GM12875 (cell line): ENCODE results near the gene FGL2.
"Not testable (repeated sequence)": the region's sequence is repeated elsewhere in the genome, so short reads cannot be mapped to it uniquely, and the experiment has no call there.

Experiments
- H3K4me3 ChIP-seq: one replicate; pipeline ENCODE4 v1.5.1; 2011; ENCODE audit warnings: low read depth, low read length, control low read depth
- TF ChIP-seq, protein P1 (sequence below): IDR thresholded peaks from 2 replicates; pipeline ENCODE4 v1.5.1; 2011; ENCODE audit warnings: low read depth, mild to moderate bottlenecking, control low read depth, inconsistent platforms, low read length, moderate library complexity, borderline replicate concordance; ENCODE audit not compliant: insufficient read depth

FGL2 gene

DNA sequence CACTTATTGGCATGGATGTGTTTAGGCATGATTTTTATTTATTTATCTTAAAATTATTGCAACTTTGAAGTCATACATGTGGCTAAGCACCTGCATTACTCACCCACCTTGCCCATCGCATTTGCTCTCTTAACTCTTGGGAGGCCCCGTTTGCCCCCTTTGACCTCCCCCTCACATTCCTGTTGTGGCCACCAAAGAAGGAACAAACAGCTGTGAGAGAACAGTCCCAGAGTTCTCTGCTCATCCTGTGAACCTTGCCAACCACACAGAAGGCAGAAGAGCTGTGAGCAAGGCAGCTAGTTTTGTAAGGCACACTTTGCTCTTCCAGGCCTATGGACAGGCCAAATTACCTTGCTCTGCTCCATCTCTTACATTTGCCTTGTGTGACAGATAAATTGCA, 23.6 kb upstream of the FGL2 start:
- TF ChIP-seq, protein P1, sequence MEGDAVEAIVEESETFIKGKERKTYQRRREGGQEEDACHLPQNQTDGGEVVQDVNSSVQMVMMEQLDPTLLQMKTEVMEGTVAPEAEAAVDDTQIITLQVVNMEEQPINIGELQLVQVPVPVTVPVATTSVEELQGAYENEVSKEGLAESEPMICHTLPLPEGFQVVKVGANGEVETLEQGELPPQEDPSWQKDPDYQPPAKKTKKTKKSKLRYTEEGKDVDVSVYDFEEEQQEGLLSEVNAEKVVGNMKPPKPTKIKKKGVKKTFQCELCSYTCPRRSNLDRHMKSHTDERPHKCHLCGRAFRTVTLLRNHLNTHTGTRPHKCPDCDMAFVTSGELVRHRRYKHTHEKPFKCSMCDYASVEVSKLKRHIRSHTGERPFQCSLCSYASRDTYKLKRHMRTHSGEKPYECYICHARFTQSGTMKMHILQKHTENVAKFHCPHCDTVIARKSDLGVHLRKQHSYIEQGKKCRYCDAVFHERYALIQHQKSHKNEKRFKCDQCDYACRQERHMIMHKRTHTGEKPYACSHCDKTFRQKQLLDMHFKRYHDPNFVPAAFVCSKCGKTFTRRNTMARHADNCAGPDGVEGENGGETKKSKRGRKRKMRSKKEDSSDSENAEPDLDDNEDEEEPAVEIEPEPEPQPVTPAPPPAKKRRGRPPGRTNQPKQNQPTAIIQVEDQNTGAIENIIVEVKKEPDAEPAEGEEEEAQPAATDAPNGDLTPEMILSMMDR: no peak
- no peak overlapping the region for H3K4me3 ChIP-seq

DNA sequence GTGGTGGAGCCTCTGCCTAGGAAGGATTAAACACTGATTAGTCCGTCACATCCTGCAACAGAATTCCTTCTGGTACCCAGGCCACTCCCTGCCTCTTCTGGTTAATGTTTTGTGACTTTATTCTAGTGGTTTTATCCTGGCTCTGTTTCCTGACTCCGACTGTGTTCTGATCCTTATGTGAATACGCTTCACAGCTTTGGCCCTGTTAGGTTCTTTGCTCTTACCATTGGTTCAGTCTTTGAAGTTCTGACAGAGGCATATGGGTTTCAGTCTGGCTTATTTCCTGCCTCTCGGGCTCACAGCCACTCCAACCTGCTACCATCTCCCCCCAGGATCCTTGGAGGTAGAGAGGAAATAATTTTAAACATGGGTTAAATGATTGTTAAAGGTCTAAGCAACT, 23.2 kb upstream of the FGL2 start:
- TF ChIP-seq, protein P1: no peak

DNA sequence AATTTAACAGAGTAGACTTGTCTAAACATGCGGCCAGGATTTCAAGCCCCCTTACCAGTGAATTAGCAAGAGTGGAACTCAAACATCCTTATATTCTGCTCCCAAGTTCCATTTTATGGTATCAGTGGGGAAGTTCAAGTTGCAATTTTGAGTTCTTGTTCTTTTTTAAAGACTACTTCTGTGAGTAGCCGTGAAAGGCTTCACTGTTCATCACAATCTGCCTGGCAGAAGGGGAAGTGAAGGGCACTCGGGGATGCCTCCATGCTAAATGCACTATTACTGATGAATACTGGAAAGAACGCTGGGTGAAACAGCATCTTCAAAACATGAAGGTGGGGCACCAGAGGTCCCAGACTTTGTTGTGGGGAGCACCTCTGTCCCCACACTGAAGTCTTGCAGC, 22.4 kb upstream of the FGL2 start:
- TF ChIP-seq, protein P1: no peak

More for the DNA sequence above, 23.2 kb upstream of the FGL2 start:
- no peak overlapping the region for H3K4me3 ChIP-seq

DNA sequence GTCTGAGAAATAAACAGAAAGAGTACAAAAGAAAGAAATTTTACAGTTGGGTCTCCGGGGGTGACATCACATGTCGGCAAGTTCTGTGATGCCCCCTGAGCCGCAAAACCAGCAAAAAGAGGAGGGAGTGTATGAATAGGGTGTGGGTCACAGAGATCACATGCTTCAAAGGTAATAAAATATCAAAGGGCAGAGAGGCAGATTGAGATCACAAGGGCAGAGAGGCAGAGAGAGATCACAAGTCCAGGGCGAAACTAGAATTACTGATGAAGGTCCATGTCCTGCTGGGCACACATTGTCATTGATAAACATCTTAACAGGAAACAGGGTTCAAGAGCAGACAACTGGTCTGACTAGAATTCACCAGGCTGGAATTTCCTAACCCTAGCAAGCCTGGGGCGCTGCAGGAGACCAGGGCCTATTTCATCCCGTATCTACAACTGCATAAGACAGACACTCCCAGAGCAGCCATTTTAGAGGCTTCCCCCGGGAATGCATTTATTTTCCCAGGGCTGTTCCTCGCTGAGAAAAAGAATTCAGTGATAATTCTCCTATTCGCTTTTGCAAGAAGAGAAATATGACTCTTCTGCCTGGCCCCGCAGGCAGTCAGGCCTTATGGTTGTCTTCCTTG, 20.2 kb upstream of the FGL2 start:
- H3K4me3 ChIP-seq: not testable (repeated sequence)

More for the DNA sequence above, 22.4 kb upstream of the FGL2 start:
- no peak overlapping the region for H3K4me3 ChIP-seq

DNA sequence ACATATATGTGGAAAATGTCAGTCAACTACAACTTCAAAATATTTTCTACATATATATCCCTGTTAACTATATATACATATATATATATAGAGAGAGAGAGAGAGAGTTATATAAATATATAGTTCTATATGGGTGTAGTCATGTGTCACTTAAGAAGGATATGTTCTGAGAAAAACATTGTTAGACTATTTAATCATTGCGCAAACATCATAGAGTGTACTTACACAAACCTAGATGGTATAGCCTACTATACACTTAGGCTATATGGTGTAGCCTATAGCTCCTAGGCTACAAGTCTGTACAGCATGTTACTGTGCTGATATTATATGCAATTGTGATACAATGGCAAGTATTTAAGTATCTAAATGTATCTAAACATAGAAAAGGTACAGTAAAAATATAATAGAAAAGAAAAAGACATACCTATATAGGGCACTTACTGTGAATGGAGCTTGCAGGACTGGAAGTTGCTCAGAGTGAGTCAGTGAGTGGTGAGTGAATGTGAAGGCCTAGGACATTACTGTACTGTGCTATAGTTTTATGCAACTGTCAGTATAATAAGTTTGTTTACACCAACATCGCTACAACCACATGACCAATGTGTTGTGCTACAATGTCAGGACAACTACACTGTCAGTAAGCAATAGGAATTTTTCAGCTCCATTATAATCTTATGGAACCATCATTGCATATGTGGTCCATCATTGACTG, 18.0 kb upstream of the FGL2 start:
- H3K4me3 ChIP-seq: no peak overlapping the region
- TF ChIP-seq, protein P1: no peak

DNA sequence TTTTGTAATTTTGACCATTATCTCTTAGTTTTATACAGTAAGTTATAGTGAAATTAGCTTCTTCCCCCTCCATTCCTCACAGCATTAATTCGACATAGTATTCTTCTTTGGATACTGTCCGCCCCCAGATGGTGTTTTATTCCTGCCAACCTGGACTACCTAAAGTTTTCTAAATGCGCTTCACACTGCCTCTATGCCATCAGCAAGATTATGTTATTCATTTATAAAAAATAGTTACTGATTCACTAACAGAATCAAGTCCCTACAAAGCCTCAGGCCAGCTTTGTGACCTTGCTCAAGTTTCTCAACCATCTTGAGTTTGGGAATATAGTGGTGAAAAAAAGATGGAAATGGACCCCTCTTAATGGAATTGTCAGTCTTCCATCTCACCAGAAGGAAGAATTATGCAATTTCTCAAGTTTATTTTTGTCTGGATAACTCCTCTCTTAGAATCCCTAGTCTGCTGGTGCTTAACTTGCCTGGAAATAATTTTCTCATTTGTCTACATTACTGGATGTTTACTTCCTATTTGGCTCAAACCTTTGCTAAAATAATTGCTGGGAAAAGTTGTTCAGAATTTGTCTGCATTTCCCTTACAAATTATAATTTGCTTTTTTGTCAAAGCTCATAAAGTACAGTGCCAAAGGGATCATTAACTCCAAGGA, 16.7 kb upstream of the FGL2 start:
- H3K4me3 ChIP-seq: no peak overlapping the region
- TF ChIP-seq, protein P1: no peak

DNA sequence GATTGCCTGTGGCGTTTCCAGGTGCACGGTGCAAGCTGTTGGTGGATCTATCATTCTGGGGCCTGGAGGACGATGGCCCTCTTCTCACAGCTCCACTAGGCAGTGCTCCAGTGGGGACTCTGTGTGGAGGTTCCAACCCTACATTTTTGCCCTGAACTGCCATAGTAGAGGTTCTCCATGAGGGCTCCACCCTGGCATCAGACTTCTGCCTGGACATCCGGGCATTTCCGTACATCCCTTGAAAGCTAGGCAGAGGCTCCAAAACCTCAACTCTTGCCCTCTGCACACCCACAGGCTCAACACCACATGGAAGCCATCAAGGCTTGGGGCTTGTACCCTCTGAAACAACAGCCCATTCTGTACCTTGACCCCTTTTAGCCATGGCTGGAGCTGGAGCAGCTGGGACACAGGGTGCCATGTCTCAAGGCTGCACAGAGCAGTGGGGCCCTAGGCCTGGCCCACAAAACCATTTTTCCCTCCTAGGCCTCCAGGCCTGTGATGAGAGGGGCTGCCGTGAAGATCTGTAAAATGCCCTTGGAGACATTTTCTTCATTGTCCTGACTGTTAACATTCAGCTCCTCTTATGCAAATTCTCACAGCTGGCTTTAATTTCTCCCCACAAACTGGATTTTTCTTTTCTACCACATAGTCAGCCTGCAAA, 10.0 kb upstream of the FGL2 start:
- TF ChIP-seq, protein P1: no peak

More for the DNA sequence above, 10.0 kb upstream of the FGL2 start:
- H3K4me3 ChIP-seq: no peak overlapping the region
